A549 (cell line): Measurements from ENCODE around the gene XPNPEP2. TPM values are rescaled to one million over a fixed set of nuclear protein-coding genes. Genes with fewer than 3 reads are reported as not detected.

Source experiments
- ATAC-seq, 2 experiments: fragments of 200-7000 bp in 1 of 2; fragments of >200 bp in 1 of 2; cut with Nextera tagmentation in 1 of 2; cut with Tn5 transposase in 1 of 2; 3 replicates each; pipeline versions ENCODE4 v1.8.0 to v1.9.1; 2018 to 2020; ENCODE audit warnings: mild to moderate bottlenecking in 1 of 2, moderate library complexity in 1 of 2
- CTCF ChIA-PET: fragments of 300-600 bp; sonication (Branson Sonifier 250); formaldehyde crosslinking; extraction: SDS; loops from one replicate; lab custom pipeline; 2021; ENCODE audit warnings: antibody characterized with exemption, inconsistent platforms; lab: Yijun Ruan, JAX
- POLR2A ChIA-PET: fragments of 350-600 bp; formaldehyde crosslinking; extraction: SDS; loops from one replicate; lab custom pipeline; 2021; ENCODE audit warnings: antibody characterized with exemption, inconsistent platforms; lab: Yijun Ruan, JAX
- DNase-seq, 2 experiments: peaks; one replicate each; pipeline versions ENCODE4 v3.0.0 to v3.0.0-alpha.2; 2011 to 2016; ENCODE audit warnings: low read depth in 1 of 2, low spot score in 1 of 2
- FAIRE-seq: peaks from 2 replicates; lab custom pipeline; 2011; peaks lifted over from hg19 to GRCh38; lab: Jason Lieb, UNC
- H3K27ac ChIP-seq, 2 experiments: fragments of >200 bp; sonication (Bioruptor Twin); formaldehyde crosslinking; 3 replicates each; pipeline ENCODE4 v1.5.1; 2016 to 2017
- H3K4me1 ChIP-seq: fragments of >200 bp; sonication (Bioruptor Twin); formaldehyde crosslinking; 3 replicates; pipeline ENCODE4 v1.6.1; 2016
- H3K4me2 ChIP-seq: fragments of >200 bp; sonication (Bioruptor Twin); formaldehyde crosslinking; 3 replicates; pipeline ENCODE4 v1.6.1; 2016
- H3K4me3 ChIP-seq: fragments of >200 bp; sonication (Bioruptor Twin); formaldehyde crosslinking; 3 replicates; pipeline ENCODE4 v1.5.1; 2016
- H3K9me3 ChIP-seq: fragments of >200 bp; sonication (Bioruptor Twin); formaldehyde crosslinking; 3 replicates; pipeline ENCODE4 v1.6.1; 2016
- CEBPB ChIP-seq, 2 experiments: fragments of >200 bp in 1 of 2; sonication (Bioruptor Twin) in 1 of 2; formaldehyde crosslinking in 1 of 2; IDR thresholded peaks; 2 replicates each; pipeline ENCODE4 v1.6.1; 2012 to 2016
- CHD4 ChIP-seq: fragments of 200-600 bp; sonication (generic); IDR thresholded peaks from 2 replicates; pipeline ENCODE4 v1.6.1; 2016; ENCODE audit warnings: antibody characterized with exemption, mild to moderate bottlenecking, borderline replicate concordance
- CTCF ChIP-seq: fragments of >200 bp; sonication (Bioruptor Twin); formaldehyde crosslinking; IDR thresholded peaks from 3 replicates; pipeline ENCODE4 v1.5.1; 2016
- EHF ChIP-seq: fragments of 250-450 bp; sonication (Bioruptor Pico); IDR thresholded peaks from 2 replicates; pipeline ENCODE4 v1.5.0; 2020; ENCODE audit warnings: mild to moderate bottlenecking
- EP300 ChIP-seq, 2 experiments: fragments of >200 bp; sonication (Bioruptor Twin); formaldehyde crosslinking; IDR thresholded peaks; 2 replicates in 1 of 2; 3 replicates in 1 of 2; pipeline ENCODE4 v1.6.1; 2016 to 2017
- FOXS1 ChIP-seq: fragments of 250-450 bp; sonication (Bioruptor Pico); IDR thresholded peaks from 2 replicates; pipeline ENCODE4 v1.5.0; 2020; ENCODE audit warnings: mild to moderate bottlenecking, moderate library complexity
- GATA3 ChIP-seq: IDR thresholded peaks from 2 replicates; pipeline ENCODE4 v1.6.1; 2012; ENCODE audit warnings: borderline replicate concordance
- HDAC2 ChIP-seq: fragments of 200-600 bp; sonication (generic); IDR thresholded peaks from 2 replicates; pipeline ENCODE4 v1.6.1; 2016
- HOXB5 ChIP-seq: fragments of 250-450 bp; sonication (Bioruptor Pico); IDR thresholded peaks from 2 replicates; pipeline ENCODE4 v1.5.0; 2020; ENCODE audit warnings: mild to moderate bottlenecking, moderate library complexity
- JUNB ChIP-seq: fragments of >200 bp; sonication (Bioruptor Twin); formaldehyde crosslinking; IDR thresholded peaks from 2 replicates; pipeline ENCODE4 v1.6.1; 2016
- MAFK ChIP-seq: fragments of 450-650 bp; IDR thresholded peaks from 2 replicates; pipeline ENCODE4 v1.6.1; 2014; ENCODE audit not compliant: partially characterized antibody
- MAZ ChIP-seq: fragments of 150-350 bp; IDR thresholded peaks from 2 replicates; pipeline ENCODE4 v1.6.1; 2014; ENCODE audit warnings: antibody characterized with exemption, low read depth, low read length, borderline replicate concordance
- NFE2L2 ChIP-seq: fragments of 150-350 bp; conservative IDR thresholded peaks from 2 replicates; pipeline ENCODE4 v1.6.1; 2014; ENCODE audit warnings: low read length
- NPAS2 ChIP-seq: fragments of 250-450 bp; sonication (Bioruptor Pico); IDR thresholded peaks from 2 replicates; pipeline ENCODE4 v1.8.0; 2022; ENCODE audit warnings: mild to moderate bottlenecking, moderate library complexity, borderline replicate concordance
- POLR2AphosphoS2 ChIP-seq: conservative IDR thresholded peaks from 2 replicates; pipeline ENCODE4 v1.6.1; 2012; ENCODE audit warnings: low read length, improper control_type of control experiment, inconsistent platforms
- RAD21 ChIP-seq, 2 experiments: fragments of >200 bp in 1 of 2; sonication (Bioruptor Twin) in 1 of 2; formaldehyde crosslinking in 1 of 2; IDR thresholded peaks in 1 of 2; conservative IDR thresholded peaks in 1 of 2; 2 replicates in 1 of 2; 3 replicates in 1 of 2; pipeline ENCODE4 v1.6.1; 2012 to 2018; ENCODE audit warnings: inconsistent platforms in 1 of 2
- RARB ChIP-seq: fragments of 250-450 bp; sonication (Bioruptor Pico); IDR thresholded peaks from 2 replicates; pipeline ENCODE4 v1.8.0; 2021; ENCODE audit warnings: mild to moderate bottlenecking, moderate library complexity
- RFX5 ChIP-seq: fragments of 450-650 bp; IDR thresholded peaks from 2 replicates; pipeline ENCODE4 v1.7.1; 2014; ENCODE audit warnings: antibody characterized with exemption, mild to moderate bottlenecking, moderate library complexity
- SREBF2 ChIP-seq: fragments of 450-650 bp; IDR thresholded peaks from 2 replicates; pipeline ENCODE4 v1.6.1; 2014; ENCODE audit warnings: mild to moderate bottlenecking, moderate library complexity
- WGBS: methylation state at CpG from one replicate; pipeline ENCODE4 v1.1.6; 2017; ENCODE audit errors: missing lambda C conversion rate; 5-methylcytosine and 5-hydroxymethylcytosine counted together
- polyA plus RNA-seq, 4 experiments: library from polyadenylated mRNA; depleted of rRNA in 3 of 4; stranded (reverse); fragments of >200 nt; fragmentation: RNase III in 1 of 4; extraction: RNeasy Plus Mini Kit Qiagen cat#74134 plus additional on column Dnase treatment in 1 of 4; gene quantifications; 2 replicates in 3 of 4; 3 replicates in 1 of 4; pipeline ENCODE4 v1.2.3, GENCODE V29; 2011 to 2017
- TF ChIP-seq, protein P1 (sequence below): fragments of >200 bp; sonication (Bioruptor Twin); formaldehyde crosslinking; IDR thresholded peaks from 3 replicates; pipeline ENCODE4 v1.6.1; 2016
- TF ChIP-seq, protein P2 (sequence below): fragments of 250-450 bp; sonication (Bioruptor Pico); IDR thresholded peaks from 2 replicates; pipeline ENCODE4 v1.5.0; 2021; ENCODE audit warnings: mild to moderate bottlenecking, moderate library complexity, borderline replicate concordance

XPNPEP2 gene
- polyA plus RNA-seq, 2 of the 4 experiments (the other 2 are of a cell fraction): not detected

DNA sequence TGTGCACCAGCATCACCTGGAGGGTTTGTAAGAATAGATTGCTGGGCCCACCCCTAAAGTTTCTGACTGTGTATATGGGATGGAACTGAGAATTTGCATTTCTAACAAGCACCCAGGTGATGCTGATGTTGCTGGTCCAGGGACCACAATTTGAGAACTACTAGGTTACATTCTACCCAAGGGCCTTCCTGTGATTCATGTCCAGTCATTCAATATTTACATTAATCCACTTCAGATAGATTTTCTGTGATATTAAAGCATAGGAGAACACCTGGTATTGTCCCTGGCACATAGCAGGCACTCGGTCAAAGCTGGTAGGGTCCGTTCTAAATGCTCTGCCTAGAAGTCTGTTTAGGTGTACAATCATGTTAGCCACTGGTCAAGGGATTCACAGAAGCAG is 19.5 kb upstream of the XPNPEP2 start:
- H3K9me3 ChIP-seq: no peaks in the 10 kb centered on the region
- DNase-seq (no peak), ATAC-seq (no peak), FAIRE-seq (no peak)
- no peak overlapping the region for H3K27ac ChIP-seq
- 62% methylated on average over 2 of the region's 2 CpGs for WGBS
- CTCF ChIA-PET: interaction anchor here (0.9 to 5.0 kb wide), 3 partner anchors 17 to 111 kb away, joined by 3 to 28 read pairs (median 3); no protein-coding TSS in a partner anchor
- POLR2A ChIA-PET: no interaction called here
- H3K4me1 ChIP-seq: no peaks in the 10 kb centered on the region
- no peak overlapping the region for H3K4me2 ChIP-seq
- H3K4me3 ChIP-seq: no peak overlapping the region
- TF ChIP-seq MAFK (no peak), NPAS2 (CRISPR knock-in tag) (no peak), HDAC2 (no peak), RFX5 (no peak)

DNA sequence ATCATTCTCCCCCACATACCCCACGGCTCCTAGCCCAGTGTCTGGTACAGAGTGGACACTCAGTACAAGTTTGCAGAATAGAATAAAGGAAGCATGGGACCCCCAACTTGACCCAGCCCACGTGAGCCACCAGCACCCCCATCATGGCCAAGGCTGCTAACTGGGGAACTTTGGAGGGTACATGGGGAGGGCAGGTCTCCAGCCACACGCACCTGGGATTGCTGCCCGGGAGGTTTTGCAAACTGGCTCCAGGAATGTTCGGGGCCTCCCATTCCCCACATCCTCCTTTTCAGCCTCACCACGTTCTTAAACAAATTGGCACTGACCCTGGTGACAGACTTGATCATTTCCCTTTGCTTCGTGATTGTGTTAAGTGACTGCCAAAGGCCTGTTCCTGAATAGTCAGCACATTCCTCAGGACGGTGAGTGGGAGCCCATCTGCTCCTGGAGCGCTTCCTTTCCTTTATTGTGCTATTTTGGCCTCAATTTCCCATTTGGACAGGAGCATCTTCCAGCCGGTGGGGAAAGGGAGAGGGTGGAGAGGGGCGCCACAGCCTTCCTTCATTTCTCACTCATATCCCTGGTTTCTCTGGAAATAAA is 18.7 kb upstream of the XPNPEP2 start:
- 70% methylated on average over 10 of the region's 11 CpGs for whole genome bisulfite sequencing
- Histone ChIP-seq H3K4me1 (no peaks in the 10 kb centered on the region), H3K9me3 (no peaks in the 10 kb centered on the region), H3K4me2 (no peak overlapping the region), H3K4me3 (no peak overlapping the region), H3K27ac (no peak overlapping the region)
- ChIA-PET CTCF (interaction anchor here (0.6 to 5.0 kb wide), 3 partner anchors 10 to 112 kb away, joined by 3 to 28 read pairs (median 3); no protein-coding TSS in a partner anchor), POLR2A (no interaction called here)
- TF ChIP-seq CEBPB (IDR thresholded peaks at IDR 0.05): no peak
- TF ChIP-seq MAFK: no peak
- TF ChIP-seq NFE2L2: no peak
- no peak for TF ChIP-seq GATA3
- no peak for TF ChIP-seq MAZ
- no peak for TF ChIP-seq CHD4
- TF ChIP-seq HOXB5 (CRISPR knock-in tag): no peak
- no peak for TF ChIP-seq RAD21 (conservative IDR thresholded peaks at IDR 0.05 in 1 of 2, IDR thresholded peaks at IDR 0.05 in 1 of 2)
- TF ChIP-seq, protein P1, sequence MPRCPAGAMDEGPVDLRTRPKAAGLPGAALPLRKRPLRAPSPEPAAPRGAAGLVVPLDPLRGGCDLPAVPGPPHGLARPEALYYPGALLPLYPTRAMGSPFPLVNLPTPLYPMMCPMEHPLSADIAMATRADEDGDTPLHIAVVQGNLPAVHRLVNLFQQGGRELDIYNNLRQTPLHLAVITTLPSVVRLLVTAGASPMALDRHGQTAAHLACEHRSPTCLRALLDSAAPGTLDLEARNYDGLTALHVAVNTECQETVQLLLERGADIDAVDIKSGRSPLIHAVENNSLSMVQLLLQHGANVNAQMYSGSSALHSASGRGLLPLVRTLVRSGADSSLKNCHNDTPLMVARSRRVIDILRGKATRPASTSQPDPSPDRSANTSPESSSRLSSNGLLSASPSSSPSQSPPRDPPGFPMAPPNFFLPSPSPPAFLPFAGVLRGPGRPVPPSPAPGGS: no peak
- TF ChIP-seq SREBF2: no peak
- no peak for TF ChIP-seq EHF (CRISPR knock-in tag)
- no peak for TF ChIP-seq POLR2AphosphoS2
- no peak for TF ChIP-seq JUNB
- TF ChIP-seq CTCF: no peak
- TF ChIP-seq FOXS1 (CRISPR knock-in tag): no peak
- TF ChIP-seq RARB (CRISPR knock-in tag): no peak
- no peak for TF ChIP-seq EP300 (IDR thresholded peaks at IDR 0.05)
- TF ChIP-seq, protein P2, sequence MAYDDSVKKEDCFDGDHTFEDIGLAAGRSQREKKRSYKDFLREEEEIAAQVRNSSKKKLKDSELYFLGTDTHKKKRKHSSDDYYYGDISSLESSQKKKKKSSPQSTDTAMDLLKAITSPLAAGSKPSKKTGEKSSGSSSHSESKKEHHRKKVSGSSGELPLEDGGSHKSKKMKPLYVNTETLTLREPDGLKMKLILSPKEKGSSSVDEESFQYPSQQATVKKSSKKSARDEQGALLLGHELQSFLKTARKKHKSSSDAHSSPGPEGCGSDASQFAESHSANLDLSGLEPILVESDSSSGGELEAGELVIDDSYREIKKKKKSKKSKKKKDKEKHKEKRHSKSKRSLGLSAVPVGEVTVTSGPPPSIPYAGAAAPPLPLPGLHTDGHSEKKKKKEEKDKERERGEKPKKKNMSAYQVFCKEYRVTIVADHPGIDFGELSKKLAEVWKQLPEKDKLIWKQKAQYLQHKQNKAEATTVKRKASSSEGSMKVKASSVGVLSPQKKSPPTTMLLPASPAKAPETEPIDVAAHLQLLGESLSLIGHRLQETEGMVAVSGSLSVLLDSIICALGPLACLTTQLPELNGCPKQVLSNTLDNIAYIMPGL: no peak
- DNase-seq: no peak
- no peak for FAIRE-seq
- ATAC-seq: no peak
